Measurements from ENCODE around the gene RPL31. TPM values are rescaled to one million over a fixed set of nuclear protein-coding genes. Genes with fewer than 3 reads are reported as not detected.

The RPL31 gene
- total and polyA plus RNA-seq, 2 donors (not counting 1 experiment from before 2014, with no cell fraction given) = 1,767 to 2,170 TPM

DNA sequence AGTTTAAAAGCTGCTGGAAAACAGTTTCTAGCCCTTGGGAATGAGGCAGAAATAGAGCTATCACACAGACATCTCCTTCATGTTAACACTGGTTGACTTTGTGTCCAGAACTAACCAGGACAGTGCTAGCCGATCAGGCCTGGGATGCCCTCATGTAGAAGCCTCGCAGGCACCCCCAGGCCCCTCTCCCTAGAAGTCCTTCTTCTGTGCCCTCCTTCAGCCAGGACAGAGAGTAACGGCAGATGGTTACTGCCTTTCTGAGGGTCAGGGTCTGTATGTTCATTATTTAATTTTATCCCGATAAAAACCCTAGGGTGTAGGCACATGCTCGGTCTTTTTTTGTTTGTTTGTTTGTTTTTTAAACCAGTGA, 10.7 kb upstream of the RPL31 start:
- Histone ChIP-seq H4K20me1 (ENCODE audit: control insufficient read depth, insufficient read depth, low read length, poor library complexity, severe bottlenecking) (no peaks in the 10 kb centered on the region), H3K36me3 (replicated peaks in 1 of 2; ENCODE audit: control extremely low read depth in 1 of 2, control insufficient read depth in 1 of 2, extremely low read depth in 1 of 2, insufficient read depth in 2 of 2, low read length in 1 of 2) (no peaks in the 10 kb centered on the region), H3K9ac (ENCODE audit: low read length) (no peak overlapping the region), H3K27ac (ENCODE audit: low read length in 2 of 2) (no peak overlapping the region), H3K4me2 (replicated peaks; ENCODE audit: low read depth, low read length, poor library complexity, severe bottlenecking) (no peak overlapping the region), H3K27me3 (replicated peaks in 1 of 4; ENCODE audit: control extremely low read depth in 1 of 4, control insufficient read depth in 3 of 4, insufficient read depth in 4 of 4, low read length in 3 of 4) (no peaks in the 10 kb centered on the region), H3K4me3 (ENCODE audit: control extremely low read depth in 1 of 5, extremely low read depth in 1 of 5, insufficient read depth in 1 of 5, low read depth in 2 of 5, low read length in 4 of 5) (no peak overlapping the region), H3K79me2 (ENCODE audit: control insufficient read depth, insufficient read depth, low read length) (no peaks in the 10 kb centered on the region), H3K4me1 (ENCODE audit: control insufficient read depth in 2 of 2, insufficient read depth in 2 of 2, low read length in 2 of 2) (peaks cover 0 to 11% of the 10 kb centered on the region in 2 donors), H2AFZ (ENCODE audit: insufficient read depth, low read depth, low read length, poor library complexity, severe bottlenecking) (no peak overlapping the region), H3K9me3 (ENCODE audit: control extremely low read depth in 1 of 3, control insufficient read depth in 2 of 3, insufficient read depth in 1 of 3, low read length in 2 of 3) (peaks cover 0 to 8% (median 0%) of the 10 kb centered on the region in 3 donors)
- peaks cover 3% of the 10 kb centered on the region for H3K27me3 Mint-ChIP-seq
- DNase-seq = no peak
- CTCF ChIA-PET = no interaction called here
- ATAC-seq (ENCODE audit: low read depth) = no peak
- no peak overlapping the region for H3K27ac Mint-ChIP-seq
- no peak overlapping the region for H3K4me3 Mint-ChIP-seq
- intact Hi-C loops (cut with micrococcal nuclease) = no loop called here
- WGBS (ENCODE audit: insufficient coverage) = 89% methylated on average over 3 of the region's 5 CpGs
- POLR2A ChIA-PET = no interaction called here
- peaks cover 5% of the 10 kb centered on the region for H3K4me1 Mint-ChIP-seq
- no peaks in the 10 kb centered on the region for H3K9me3 Mint-ChIP-seq (ENCODE audit: insufficient read depth)
- TF ChIP-seq EZH2 (IDR thresholded peaks at IDR 0.05; ENCODE audit: borderline replicate concordance, insufficient read depth, low read depth, low read length, poor library complexity, severe bottlenecking) = no peak
- TF ChIP-seq, protein P1, sequence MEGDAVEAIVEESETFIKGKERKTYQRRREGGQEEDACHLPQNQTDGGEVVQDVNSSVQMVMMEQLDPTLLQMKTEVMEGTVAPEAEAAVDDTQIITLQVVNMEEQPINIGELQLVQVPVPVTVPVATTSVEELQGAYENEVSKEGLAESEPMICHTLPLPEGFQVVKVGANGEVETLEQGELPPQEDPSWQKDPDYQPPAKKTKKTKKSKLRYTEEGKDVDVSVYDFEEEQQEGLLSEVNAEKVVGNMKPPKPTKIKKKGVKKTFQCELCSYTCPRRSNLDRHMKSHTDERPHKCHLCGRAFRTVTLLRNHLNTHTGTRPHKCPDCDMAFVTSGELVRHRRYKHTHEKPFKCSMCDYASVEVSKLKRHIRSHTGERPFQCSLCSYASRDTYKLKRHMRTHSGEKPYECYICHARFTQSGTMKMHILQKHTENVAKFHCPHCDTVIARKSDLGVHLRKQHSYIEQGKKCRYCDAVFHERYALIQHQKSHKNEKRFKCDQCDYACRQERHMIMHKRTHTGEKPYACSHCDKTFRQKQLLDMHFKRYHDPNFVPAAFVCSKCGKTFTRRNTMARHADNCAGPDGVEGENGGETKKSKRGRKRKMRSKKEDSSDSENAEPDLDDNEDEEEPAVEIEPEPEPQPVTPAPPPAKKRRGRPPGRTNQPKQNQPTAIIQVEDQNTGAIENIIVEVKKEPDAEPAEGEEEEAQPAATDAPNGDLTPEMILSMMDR (IDR thresholded peaks at IDR 0.05) = no peak

DNA sequence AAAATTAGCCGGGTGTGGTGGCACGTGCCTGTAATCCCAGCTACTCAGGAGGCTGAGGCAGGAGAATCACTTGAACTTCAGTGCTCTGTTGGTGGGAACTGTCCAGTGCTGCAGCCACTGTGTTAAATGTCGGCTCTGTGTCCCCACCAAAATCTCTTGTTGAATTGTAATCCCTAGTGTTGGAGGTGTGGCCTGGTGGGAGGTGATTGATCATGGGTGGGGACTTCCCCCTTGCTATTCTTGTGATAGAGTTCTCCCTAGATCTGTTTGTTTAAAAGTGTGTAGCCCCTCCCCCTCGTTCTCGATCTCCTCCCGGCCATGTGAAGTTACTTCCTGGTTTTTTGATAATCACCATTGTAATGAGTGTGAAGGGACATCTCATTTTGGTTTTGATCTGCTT, 9.8 kb upstream of the RPL31 start:
- H3K4me3 ChIP-seq (ENCODE audit: control extremely low read depth in 1 of 5, extremely low read depth in 1 of 5, insufficient read depth in 1 of 5, low read depth in 2 of 5, low read length in 4 of 5) = no peak overlapping the region
- DNase-seq = peak; percentile 63
- no peak overlapping the region for H3K27ac ChIP-seq (ENCODE audit: low read length in 2 of 2)
- no peak overlapping the region for H3K27ac Mint-ChIP-seq
- ChIA-PET POLR2A (no interaction called here), CTCF (no interaction called here)
- 58% methylated on average over 4 of the region's 6 CpGs for WGBS (ENCODE audit: insufficient coverage)
- intact Hi-C loops (cut with micrococcal nuclease) = no loop called here
- no peak for ATAC-seq (ENCODE audit: low read depth)
- H3K4me1 ChIP-seq (ENCODE audit: control insufficient read depth in 2 of 2, insufficient read depth in 2 of 2, low read length in 2 of 2) = peaks cover 0 to 11% of the 10 kb centered on the region in 2 donors
- no peaks in the 10 kb centered on the region for H3K36me3 ChIP-seq (replicated peaks in 1 of 2; ENCODE audit: control extremely low read depth in 1 of 2, control insufficient read depth in 1 of 2, extremely low read depth in 1 of 2, insufficient read depth in 2 of 2, low read length in 1 of 2)
- H3K4me3 Mint-ChIP-seq = no peak overlapping the region
- TF ChIP-seq, protein P1 (IDR thresholded peaks at IDR 0.05) = no peak
- TF ChIP-seq EZH2 (IDR thresholded peaks at IDR 0.05; ENCODE audit: borderline replicate concordance, insufficient read depth, low read depth, low read length, poor library complexity, severe bottlenecking) = no peak
- H3K9ac ChIP-seq (ENCODE audit: low read length) = no peak overlapping the region
- peaks cover 0 to 8% (median 0%) of the 10 kb centered on the region in 3 donors for H3K9me3 ChIP-seq (ENCODE audit: control extremely low read depth in 1 of 3, control insufficient read depth in 2 of 3, insufficient read depth in 1 of 3, low read length in 2 of 3)
- H3K79me2 ChIP-seq (ENCODE audit: control insufficient read depth, insufficient read depth, low read length) = no peaks in the 10 kb centered on the region
- H2AFZ ChIP-seq (ENCODE audit: insufficient read depth, low read depth, low read length, poor library complexity, severe bottlenecking) = peak overlapping the region; percentile 24
- H3K4me1 Mint-ChIP-seq = peaks cover 5% of the 10 kb centered on the region
- H3K4me2 ChIP-seq (replicated peaks; ENCODE audit: low read depth, low read length, poor library complexity, severe bottlenecking) = peak overlapping the region; percentile 1
- no peaks in the 10 kb centered on the region for H4K20me1 ChIP-seq (ENCODE audit: control insufficient read depth, insufficient read depth, low read length, poor library complexity, severe bottlenecking)
- no peaks in the 10 kb centered on the region for H3K27me3 ChIP-seq (replicated peaks in 1 of 4; ENCODE audit: control extremely low read depth in 1 of 4, control insufficient read depth in 3 of 4, insufficient read depth in 4 of 4, low read length in 3 of 4)
- no peaks in the 10 kb centered on the region for H3K9me3 Mint-ChIP-seq (ENCODE audit: insufficient read depth)
- H3K27me3 Mint-ChIP-seq = peaks cover 3% of the 10 kb centered on the region
